Measurements from ENCODE around the gene PROSER2. TPM values are rescaled to one million over a fixed set of nuclear protein-coding genes. Genes with fewer than 3 reads are reported as not detected.

The PROSER2 gene
- total RNA-seq, 2 donors from 2014 or later, result 29.3 to 58.3 TPM

DNA sequence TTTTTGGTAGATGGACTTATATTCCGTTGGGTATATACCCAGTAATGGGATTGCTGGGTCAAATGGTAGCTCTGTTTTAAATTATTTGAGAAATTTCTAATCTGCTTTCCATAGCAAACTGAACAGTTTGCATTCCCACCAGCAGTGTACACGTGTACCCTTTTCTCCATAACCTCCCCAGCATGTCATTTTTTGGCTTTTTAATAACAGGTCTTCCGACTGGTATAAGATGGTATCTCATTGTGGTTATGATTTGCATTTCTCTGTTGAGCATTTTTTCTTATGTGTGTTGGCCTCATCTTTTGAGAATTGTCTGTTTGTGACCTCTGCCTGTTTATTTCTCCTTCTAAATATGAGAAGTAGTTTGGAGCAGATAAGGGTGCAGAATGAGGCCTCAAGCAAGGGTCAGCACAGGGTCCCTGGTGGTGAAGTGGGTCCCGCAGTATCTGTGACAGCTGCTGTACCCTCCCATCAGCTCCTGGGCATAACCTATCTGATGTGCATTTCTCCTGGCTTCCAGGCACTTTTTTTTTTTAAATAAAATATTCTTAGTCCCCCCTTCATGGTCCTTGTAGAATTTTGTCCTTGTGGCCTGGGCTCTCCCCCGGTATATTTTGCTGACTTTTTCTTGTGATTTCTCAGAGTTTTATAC is 73.5 kb downstream of the PROSER2 start:
- DNase-seq (no peak), ATAC-seq (no peak)
- Histone ChIP-seq H3K27ac (peak overlapping the region in 2 of 4 donors; percentile 39 to 86), H3K27me3 (no peaks in the 10 kb centered on the region), H3K4me3 (no peak overlapping the region), H3K9me3 (no peaks in the 10 kb centered on the region), H3K4me1 (peaks cover 19% of the 10 kb centered on the region), H3K36me3 (replicated peaks in 1 of 2; ENCODE audit: insufficient read depth in 1 of 2, low read depth in 2 of 2) (no peaks in the 10 kb centered on the region)
- TF ChIP-seq POLR2A (IDR thresholded peaks at IDR 0.05), result no peak
- TF ChIP-seq, protein P1, sequence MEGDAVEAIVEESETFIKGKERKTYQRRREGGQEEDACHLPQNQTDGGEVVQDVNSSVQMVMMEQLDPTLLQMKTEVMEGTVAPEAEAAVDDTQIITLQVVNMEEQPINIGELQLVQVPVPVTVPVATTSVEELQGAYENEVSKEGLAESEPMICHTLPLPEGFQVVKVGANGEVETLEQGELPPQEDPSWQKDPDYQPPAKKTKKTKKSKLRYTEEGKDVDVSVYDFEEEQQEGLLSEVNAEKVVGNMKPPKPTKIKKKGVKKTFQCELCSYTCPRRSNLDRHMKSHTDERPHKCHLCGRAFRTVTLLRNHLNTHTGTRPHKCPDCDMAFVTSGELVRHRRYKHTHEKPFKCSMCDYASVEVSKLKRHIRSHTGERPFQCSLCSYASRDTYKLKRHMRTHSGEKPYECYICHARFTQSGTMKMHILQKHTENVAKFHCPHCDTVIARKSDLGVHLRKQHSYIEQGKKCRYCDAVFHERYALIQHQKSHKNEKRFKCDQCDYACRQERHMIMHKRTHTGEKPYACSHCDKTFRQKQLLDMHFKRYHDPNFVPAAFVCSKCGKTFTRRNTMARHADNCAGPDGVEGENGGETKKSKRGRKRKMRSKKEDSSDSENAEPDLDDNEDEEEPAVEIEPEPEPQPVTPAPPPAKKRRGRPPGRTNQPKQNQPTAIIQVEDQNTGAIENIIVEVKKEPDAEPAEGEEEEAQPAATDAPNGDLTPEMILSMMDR (IDR thresholded peaks at IDR 0.05), result no peak
- WGBS, 2 donors, result 76 to 84% methylated on average over 5 of the region's 5 CpGs
- intact Hi-C loops (cut with DNase I), result no loop called here

DNA sequence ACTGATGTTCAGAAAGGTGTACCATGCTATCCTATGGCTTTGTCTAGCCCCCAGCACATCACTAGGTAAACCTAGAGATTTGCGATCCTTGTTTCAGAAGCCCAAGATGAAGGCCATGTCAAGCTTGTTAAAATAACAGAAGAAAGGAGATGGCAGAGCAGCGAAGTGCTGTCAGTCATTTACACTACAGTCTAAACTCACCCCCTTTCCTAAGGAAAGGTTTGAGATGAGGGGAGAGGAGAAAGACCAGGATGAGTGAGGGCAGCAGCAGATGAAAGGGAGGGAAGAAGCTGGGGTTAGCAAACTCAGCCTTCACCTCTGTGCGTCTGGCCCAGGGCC is 74.8 kb downstream of the PROSER2 start:
- Histone ChIP-seq H3K9me3 (no peaks in the 10 kb centered on the region), H3K4me3 (no peak overlapping the region), H3K36me3 (replicated peaks in 1 of 2; ENCODE audit: insufficient read depth in 1 of 2, low read depth in 2 of 2) (no peaks in the 10 kb centered on the region), H3K4me1 (peaks cover 19% of the 10 kb centered on the region), H3K27ac (peak overlapping the region; percentile 74 to 91 (median 83)), H3K27me3 (no peaks in the 10 kb centered on the region)
- intact Hi-C loops (cut with DNase I), result no loop called here
- DNase-seq, result no peak
- WGBS, 2 donors, result 62 to 69% methylated on average over 3 of the region's 3 CpGs
- TF ChIP-seq POLR2A (IDR thresholded peaks at IDR 0.05), result peak in 1 of 3 donors; percentile 16
- TF ChIP-seq, protein P1 (IDR thresholded peaks at IDR 0.05), result no peak
- ATAC-seq, result no peak

DNA sequence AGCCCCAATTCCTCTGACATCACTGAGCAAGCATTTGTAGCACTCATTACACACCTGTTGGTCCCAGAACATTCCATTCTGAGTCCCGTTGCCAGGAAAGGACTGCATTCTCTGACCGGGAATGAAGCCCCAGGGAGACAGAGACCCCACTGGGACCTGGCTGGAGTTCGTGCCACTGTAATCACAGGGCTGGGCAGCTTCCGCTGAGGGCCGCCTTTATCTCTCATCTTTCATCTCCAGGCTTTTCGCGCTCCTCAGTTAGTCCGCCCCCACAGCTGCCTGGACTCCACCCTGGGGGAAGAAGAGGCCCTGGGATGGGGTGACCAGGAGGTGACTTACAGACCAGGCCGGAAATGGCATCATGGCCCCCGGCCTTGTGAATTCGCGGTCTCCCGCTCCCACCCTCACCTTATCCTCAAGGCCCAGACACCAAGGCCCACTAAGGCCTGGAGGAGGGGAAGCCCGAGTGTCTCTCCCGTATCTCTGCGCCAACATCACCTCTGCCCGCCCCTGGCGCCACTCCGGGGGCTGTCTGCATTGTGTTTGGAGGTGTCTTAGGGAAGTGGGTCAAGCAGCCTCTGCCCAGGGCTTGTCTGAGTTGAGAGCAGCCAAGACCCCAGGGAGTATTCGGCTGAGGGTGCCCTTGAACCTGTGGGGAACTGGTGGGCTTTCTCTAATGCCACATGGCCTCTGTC is 75.4 kb downstream of the PROSER2 start:
- peak; percentile 71 to 87 (median 84) for DNase-seq
- H3K27ac ChIP-seq, result peak overlapping the region; percentile 74 to 91 (median 83)
- H3K9me3 ChIP-seq, result no peaks in the 10 kb centered on the region
- no peak overlapping the region for H3K4me3 ChIP-seq
- peak; percentile 94 for ATAC-seq
- TF ChIP-seq, protein P1 (IDR thresholded peaks at IDR 0.05), result no peak
- peak in 1 of 3 donors; percentile 49 for TF ChIP-seq POLR2A (IDR thresholded peaks at IDR 0.05)
- 62 to 69% methylated on average over 14 to 20 of the region's 20 CpGs for WGBS, 2 donors
- no peaks in the 10 kb centered on the region for H3K36me3 ChIP-seq (replicated peaks in 1 of 2; ENCODE audit: insufficient read depth in 1 of 2, low read depth in 2 of 2)
- H3K27me3 ChIP-seq, result no peaks in the 10 kb centered on the region
- intact Hi-C loops (cut with DNase I), result no loop called here
- H3K4me1 ChIP-seq, result peaks cover 19% of the 10 kb centered on the region

DNA sequence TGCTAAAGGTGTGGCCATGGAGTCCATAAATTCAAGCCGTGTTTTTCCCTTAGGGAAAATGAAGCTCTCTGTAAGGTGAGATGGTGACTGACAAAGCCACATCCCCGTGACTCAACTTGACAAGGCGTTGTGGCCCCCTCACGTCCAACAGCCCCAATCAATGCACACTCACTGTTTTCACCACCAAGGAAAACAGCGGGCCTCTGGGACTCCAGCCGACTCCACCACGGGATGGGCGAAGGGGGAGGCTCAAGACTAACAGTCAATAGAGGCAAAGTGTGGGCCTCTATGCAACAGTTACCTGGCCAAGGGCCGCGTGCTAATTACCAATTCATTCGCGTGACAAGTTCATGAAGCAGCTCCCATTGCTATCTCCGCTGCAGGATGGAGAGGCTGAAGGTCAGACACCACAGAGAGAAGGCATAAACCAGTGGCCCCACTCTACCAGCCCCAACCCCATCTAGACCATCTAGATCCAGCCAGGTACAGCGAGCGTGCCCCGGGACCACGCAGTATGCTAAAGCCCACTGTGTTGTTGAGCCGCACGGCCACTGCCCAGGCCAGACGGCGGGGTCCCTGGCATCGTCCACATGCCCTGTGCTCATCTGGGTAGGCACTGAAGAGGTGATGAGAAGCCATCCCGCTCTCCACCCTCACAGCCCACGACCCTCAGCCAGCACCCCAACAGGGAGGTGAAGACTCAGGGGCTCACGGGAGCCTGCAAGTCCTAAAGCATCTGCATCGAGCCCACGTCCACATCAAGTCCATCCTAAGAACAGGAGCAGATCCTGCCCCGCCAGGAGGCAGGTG is 76.1 kb downstream of the PROSER2 start:
- Histone ChIP-seq H3K4me1 (peaks cover 19% of the 10 kb centered on the region), H3K27me3 (no peaks in the 10 kb centered on the region), H3K9me3 (no peaks in the 10 kb centered on the region), H3K36me3 (replicated peaks in 1 of 2; ENCODE audit: insufficient read depth in 1 of 2, low read depth in 2 of 2) (no peaks in the 10 kb centered on the region), H3K4me3 (no peak overlapping the region), H3K27ac (peak overlapping the region; percentile 74 to 91 (median 83))
- intact Hi-C loops (cut with DNase I), result no loop called here
- DNase-seq, result no peak
- 87 to 91% methylated on average over 21 to 28 of the region's 28 CpGs for WGBS, 2 donors
- ATAC-seq, result no peak
- TF ChIP-seq POLR2A (IDR thresholded peaks at IDR 0.05), result no peak
- TF ChIP-seq, protein P1 (IDR thresholded peaks at IDR 0.05), result no peak

All from body of pancreas (tissue), 4 donors.